Vagina (tissue), 2 donors: ENCODE measurements around the gene IZUMO1.

Source experiments
- POLR2A ChIP-seq, 2 donors: fragments of 450-650 bp; IDR thresholded peaks; one replicate each; pipeline ENCODE4 v1.6.1; 2017; ENCODE audit warnings: antibody characterized with exemption in 2 of 2, mild to moderate bottlenecking in 2 of 2, moderate library complexity in 2 of 2
- POLR2AphosphoS5 ChIP-seq, 2 donors: sonication (generic); formaldehyde crosslinking; IDR thresholded peaks; one replicate each; pipeline ENCODE4 v1.9.0; 2017; ENCODE audit warnings: antibody characterized with exemption in 2 of 2, mild to moderate bottlenecking in 2 of 2, low read depth in 1 of 2; ENCODE audit not compliant: insufficient read depth in 1 of 2
- TF ChIP-seq, protein P1 (sequence below), 3 experiments: fragments of 450-650 bp in 2 of 3; fragments of 200-600 bp in 1 of 3; sonication (generic) in 1 of 3; IDR thresholded peaks; one replicate each; pipeline ENCODE4 v1.5.1; 2017 to 2019; ENCODE audit warnings: antibody characterized with exemption in 3 of 3, mild to moderate bottlenecking in 2 of 3, moderate library complexity in 2 of 3

DNA sequence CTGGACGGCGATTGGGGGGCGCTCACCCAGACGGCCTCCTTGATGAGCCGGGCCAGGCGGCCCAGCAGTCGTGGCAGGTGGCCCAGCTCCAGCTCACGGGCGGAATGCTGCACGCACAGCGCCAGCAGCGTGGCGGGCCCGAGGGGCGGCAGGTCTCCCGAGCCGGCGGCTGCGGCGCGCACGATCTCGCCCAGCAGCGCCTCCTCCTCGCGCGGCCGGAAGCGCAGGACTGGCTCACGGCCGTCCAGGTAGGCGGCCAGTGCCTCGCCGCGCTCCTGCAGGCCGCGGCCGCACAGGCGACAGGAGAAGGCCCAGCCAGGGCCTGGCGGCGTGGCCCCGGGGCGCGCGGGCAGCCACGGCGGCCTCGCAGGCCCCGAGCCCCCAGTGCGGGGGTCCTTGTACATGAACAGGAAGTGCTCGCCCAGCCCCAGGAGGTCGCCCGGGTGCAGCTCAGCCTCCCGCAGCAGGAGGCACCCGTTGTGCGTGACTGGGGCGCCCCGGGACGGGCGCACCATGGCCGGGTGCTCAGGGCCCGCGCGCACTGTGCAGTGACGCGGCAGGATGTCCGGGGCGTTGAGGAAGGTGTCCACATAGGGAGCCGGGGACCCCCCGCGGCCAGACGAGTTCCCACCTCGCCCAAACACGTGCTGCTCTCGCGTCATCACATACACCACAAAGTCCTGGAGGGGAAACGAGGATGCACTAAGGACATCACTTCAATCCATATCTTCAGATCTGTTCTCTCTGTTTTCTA is 17.6 kb downstream of the IZUMO1 start:
- TF ChIP-seq, protein P1, sequence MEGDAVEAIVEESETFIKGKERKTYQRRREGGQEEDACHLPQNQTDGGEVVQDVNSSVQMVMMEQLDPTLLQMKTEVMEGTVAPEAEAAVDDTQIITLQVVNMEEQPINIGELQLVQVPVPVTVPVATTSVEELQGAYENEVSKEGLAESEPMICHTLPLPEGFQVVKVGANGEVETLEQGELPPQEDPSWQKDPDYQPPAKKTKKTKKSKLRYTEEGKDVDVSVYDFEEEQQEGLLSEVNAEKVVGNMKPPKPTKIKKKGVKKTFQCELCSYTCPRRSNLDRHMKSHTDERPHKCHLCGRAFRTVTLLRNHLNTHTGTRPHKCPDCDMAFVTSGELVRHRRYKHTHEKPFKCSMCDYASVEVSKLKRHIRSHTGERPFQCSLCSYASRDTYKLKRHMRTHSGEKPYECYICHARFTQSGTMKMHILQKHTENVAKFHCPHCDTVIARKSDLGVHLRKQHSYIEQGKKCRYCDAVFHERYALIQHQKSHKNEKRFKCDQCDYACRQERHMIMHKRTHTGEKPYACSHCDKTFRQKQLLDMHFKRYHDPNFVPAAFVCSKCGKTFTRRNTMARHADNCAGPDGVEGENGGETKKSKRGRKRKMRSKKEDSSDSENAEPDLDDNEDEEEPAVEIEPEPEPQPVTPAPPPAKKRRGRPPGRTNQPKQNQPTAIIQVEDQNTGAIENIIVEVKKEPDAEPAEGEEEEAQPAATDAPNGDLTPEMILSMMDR (IDR thresholded peaks at IDR 0.05) = no peak
- TF ChIP-seq POLR2AphosphoS5 (IDR thresholded peaks at IDR 0.05; ENCODE audit: insufficient read depth in 1 of 2, low read depth in 1 of 2) (no peak), POLR2A (IDR thresholded peaks at IDR 0.05) (no peak)
